GM12874 (cell line): ENCODE measurements around the gene RSF1.

Source experiments
- CTCF ChIP-seq: IDR thresholded peaks from 2 replicates; pipeline ENCODE4 v1.5.1; 2011; ENCODE audit warnings: low read depth, mild to moderate bottlenecking, control low read depth, low read length, moderate library complexity; ENCODE audit not compliant: insufficient read depth

Gene RSF1

GRCh38 chr11:77842441-77843121, 22.1 kb upstream of the RSF1 start:
- TF ChIP-seq CTCF: no peak

- TF ChIP-seq CTCF: no peak
These were observed 12.8 kb upstream of the RSF1 start for GRCh38 chr11:77833302-77833701.

- no peak for TF ChIP-seq CTCF
These were observed 8.4 kb upstream of the RSF1 start for GRCh38 chr11:77828926-77829325.

GRCh38 chr11:77823775-77824174, 3.3 kb upstream of the RSF1 start:
- no peak for TF ChIP-seq CTCF

- TF ChIP-seq CTCF: no peak
These were observed 878 bp upstream of the RSF1 start for GRCh38 chr11:77821349-77821851.

GRCh38 chr11:77819921-77820564, 479 bp downstream of the RSF1 start:
- TF ChIP-seq CTCF: no peak

GRCh38 chr11:77819411-77819920, 1.1 kb downstream of the RSF1 start:
- no peak for TF ChIP-seq CTCF
